ENCODE data around the gene SERAC1. TPM values are rescaled to one million over a fixed set of nuclear protein-coding genes. Genes with fewer than 3 reads are reported as not detected.

The SERAC1 gene
- total RNA-seq, 2 donors from 2014 or later = 6.0 to 8.6 TPM

GRCh38 chr6:158077676-158078075, 90.4 kb downstream of the SERAC1 start:
- Mint-ChIP-seq H3K27me3 (ENCODE audit: low read depth) (no peaks in the 10 kb centered on the region), H3K27ac (no peak overlapping the region)

GRCh38 chr6:158076548-158076947, 91.5 kb downstream of the SERAC1 start:
- no peak for DNase-seq
- Mint-ChIP-seq H3K27ac (no peak overlapping the region), H3K27me3 (ENCODE audit: low read depth) (no peaks in the 10 kb centered on the region), H3K4me3 (no peak overlapping the region), H3K4me1 (ENCODE audit: low read depth) (peaks cover 8% of the 10 kb centered on the region), H3K36me3 (ENCODE audit: insufficient read depth in 2 of 2) (peaks cover 1 to 4% of the 10 kb centered on the region in 2 donors), H3K9me3 (no peaks in the 10 kb centered on the region)
- no peak for ATAC-seq (replicated peaks in 1 of 2)

More at GRCh38 chr6:158077676-158078075, 90.4 kb downstream of the SERAC1 start:
- H3K4me3 Mint-ChIP-seq = no peak overlapping the region
- H3K36me3 Mint-ChIP-seq (ENCODE audit: insufficient read depth in 2 of 2) = peaks cover 1 to 2% of the 10 kb centered on the region in 2 donors
- no peaks in the 10 kb centered on the region for H3K4me1 Mint-ChIP-seq (ENCODE audit: low read depth)
- ATAC-seq (replicated peaks in 1 of 2) (no peak), DNase-seq (no peak)
- no peaks in the 10 kb centered on the region for H3K9me3 Mint-ChIP-seq

DNA sequence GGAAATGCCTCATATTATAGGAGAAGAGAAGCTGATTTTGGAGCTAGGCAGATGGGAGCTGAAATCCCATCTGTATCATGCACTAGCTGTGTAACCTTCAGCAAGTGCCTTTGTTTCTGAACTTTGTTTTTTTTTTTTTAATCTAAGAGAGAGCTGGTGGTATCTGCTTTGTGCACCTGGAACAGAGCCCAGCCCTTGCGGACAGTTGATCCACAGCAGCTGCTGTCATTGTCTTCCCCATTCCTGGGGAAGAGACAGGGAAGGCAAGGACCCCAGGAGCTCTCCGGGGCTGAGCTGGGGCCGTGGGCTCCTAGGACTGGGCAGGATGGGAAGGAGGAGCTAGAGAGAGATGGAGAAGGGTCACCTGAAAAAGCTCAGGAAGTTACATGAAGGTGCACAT, 94.3 kb downstream of the SERAC1 start:
- Mint-ChIP-seq H3K4me1 (ENCODE audit: low read depth) (peaks cover 22% of the 10 kb centered on the region), H3K4me3 (no peak overlapping the region), H3K9me3 (no peaks in the 10 kb centered on the region), H3K36me3 (ENCODE audit: insufficient read depth in 2 of 2) (peaks cover 1 to 2% of the 10 kb centered on the region in 2 donors), H3K27me3 (ENCODE audit: low read depth) (no peaks in the 10 kb centered on the region), H3K27ac (no peak overlapping the region)
- DNase-seq = no peak
- no peak for ATAC-seq (replicated peaks in 1 of 2)

DNA sequence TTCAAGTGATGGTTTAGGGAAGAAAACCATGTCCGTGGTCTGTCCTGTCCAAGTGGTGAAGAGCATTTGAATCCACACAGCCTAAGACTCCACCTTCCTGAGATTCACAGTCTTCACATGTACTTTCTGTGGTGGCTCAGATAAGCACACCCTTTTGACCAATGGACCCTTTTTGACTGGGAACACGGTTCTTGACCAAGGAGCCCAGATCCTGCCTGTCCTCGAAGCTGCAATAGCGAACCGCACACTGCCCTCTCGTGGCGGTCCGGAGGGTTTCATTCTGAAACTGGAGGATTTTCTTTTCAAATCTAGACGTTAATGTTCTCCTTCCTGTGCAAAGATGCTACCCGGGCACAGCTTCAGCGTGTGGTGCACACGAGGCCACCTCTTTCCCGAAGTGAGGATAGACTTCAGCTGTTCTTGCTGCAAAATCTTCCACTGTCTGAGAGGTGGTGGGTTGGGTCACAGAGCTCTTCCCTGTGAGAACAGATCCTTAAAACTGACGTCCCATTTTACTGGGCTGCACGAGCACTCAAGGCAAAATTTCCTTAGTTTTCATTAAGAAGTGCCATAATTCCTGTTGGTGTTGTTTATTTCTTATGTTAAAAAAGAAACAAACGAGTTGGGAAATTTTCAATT, 95.9 kb downstream of the SERAC1 start:
- Mint-ChIP-seq H3K36me3 (ENCODE audit: insufficient read depth in 2 of 2) (peaks cover 1 to 2% of the 10 kb centered on the region in 2 donors), H3K27me3 (ENCODE audit: low read depth) (no peaks in the 10 kb centered on the region), H3K9me3 (no peaks in the 10 kb centered on the region), H3K4me3 (no peak overlapping the region), H3K4me1 (ENCODE audit: low read depth) (peaks cover 27% of the 10 kb centered on the region), H3K27ac (no peak overlapping the region)
- ATAC-seq (replicated peaks in 1 of 2) = peak; percentile 60 to 68
- DNase-seq = peak; percentile 68 to 81

GRCh38 chr6:158071121-158072082, 96.7 kb downstream of the SERAC1 start:
- H3K4me3 Mint-ChIP-seq = no peak overlapping the region
- no peak overlapping the region for H3K27ac Mint-ChIP-seq
- ATAC-seq (replicated peaks in 1 of 2) (peak in 1 of 2 donors; percentile 13), DNase-seq (no peak)
- H3K4me1 Mint-ChIP-seq (ENCODE audit: low read depth) = peaks cover 27% of the 10 kb centered on the region
- peaks cover 1 to 2% of the 10 kb centered on the region in 2 donors for H3K36me3 Mint-ChIP-seq (ENCODE audit: insufficient read depth in 2 of 2)
- no peaks in the 10 kb centered on the region for H3K9me3 Mint-ChIP-seq
- no peaks in the 10 kb centered on the region for H3K27me3 Mint-ChIP-seq (ENCODE audit: low read depth)

- Mint-ChIP-seq H3K4me1 (ENCODE audit: low read depth) (peaks cover 27% of the 10 kb centered on the region), H3K27me3 (ENCODE audit: low read depth) (no peaks in the 10 kb centered on the region), H3K27ac (no peak overlapping the region), H3K4me3 (no peak overlapping the region), H3K9me3 (no peaks in the 10 kb centered on the region), H3K36me3 (ENCODE audit: insufficient read depth in 2 of 2) (peaks cover 2% of the 10 kb centered on the region in 2 donors)
- no peak for DNase-seq
- ATAC-seq (replicated peaks in 1 of 2) = no peak
These were observed 97.5 kb downstream of the SERAC1 start for GRCh38 chr6:158070513-158070912.

DNA sequence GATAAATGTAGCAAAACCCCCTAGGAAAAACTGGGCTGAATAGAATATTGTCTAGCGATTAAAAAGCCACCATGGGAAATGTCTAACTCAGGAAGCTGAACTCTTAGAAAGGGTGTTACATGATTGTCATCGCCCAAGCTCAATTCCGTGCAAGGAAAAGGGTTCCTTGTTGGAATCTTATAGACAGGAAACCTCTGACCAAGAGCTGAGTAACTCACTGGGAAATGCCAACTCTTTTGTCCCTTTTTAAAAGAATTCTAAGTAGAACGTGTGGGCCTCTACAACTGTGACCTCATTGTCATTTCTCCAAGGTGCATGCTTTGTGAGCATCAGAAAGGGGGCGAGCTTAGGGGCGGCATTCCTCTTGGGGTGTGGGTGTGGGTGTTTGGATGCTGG, 98.3 kb downstream of the SERAC1 start:
- no peaks in the 10 kb centered on the region for H3K9me3 Mint-ChIP-seq
- no peaks in the 10 kb centered on the region for H3K27me3 Mint-ChIP-seq (ENCODE audit: low read depth)
- H3K4me3 Mint-ChIP-seq = no peak overlapping the region
- no peak for DNase-seq
- H3K27ac Mint-ChIP-seq = no peak overlapping the region
- ATAC-seq (replicated peaks in 1 of 2) = no peak
- H3K4me1 Mint-ChIP-seq (ENCODE audit: low read depth) = peaks cover 27% of the 10 kb centered on the region
- peaks cover 2% of the 10 kb centered on the region in 2 donors for H3K36me3 Mint-ChIP-seq (ENCODE audit: insufficient read depth in 2 of 2)

DNA sequence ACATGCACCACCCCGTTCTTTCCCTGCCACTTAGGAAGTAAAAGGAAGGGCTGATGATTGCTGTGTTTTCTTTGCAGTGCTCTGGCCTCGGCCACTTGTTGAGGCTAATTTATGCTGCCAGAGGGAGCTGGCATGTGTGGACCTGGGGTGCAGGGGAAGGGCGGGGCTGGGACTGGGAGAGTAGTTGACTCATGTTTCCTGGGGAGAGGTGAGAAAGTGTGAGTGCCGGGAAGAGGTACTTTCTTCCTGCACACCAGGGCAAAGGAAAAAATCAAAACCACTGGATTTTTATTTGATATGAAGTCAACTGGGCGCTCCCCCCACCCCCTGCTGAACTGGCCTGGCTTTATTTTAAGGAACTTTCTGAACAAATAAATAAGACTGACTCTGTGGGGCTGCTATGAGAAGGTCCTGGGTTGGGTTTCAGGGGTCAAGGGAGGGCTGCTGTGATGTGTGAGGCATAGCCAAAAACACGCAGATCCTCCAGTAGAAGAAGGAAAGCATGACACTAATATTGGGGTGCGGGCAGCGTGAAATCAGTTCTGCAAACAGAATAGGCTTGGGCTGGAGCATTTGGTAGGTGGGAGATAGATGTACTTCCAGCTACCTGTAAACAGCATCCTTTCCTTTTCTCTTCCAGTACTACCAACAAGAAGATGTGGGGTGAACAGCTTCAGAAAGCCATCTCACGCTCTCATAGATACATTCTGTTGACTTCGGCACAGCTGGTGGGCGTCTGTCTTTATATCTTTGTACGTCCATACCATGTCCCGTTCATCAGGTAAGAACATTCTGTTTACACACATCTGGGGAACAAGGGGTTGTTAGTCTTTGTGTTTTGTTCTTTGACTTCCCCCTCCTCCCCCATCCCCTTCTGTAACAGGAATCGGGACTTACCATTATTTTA, 98.9 kb downstream of the SERAC1 start:
- peaks cover 27% of the 10 kb centered on the region for H3K4me1 Mint-ChIP-seq (ENCODE audit: low read depth)
- peaks cover 2% of the 10 kb centered on the region in 2 donors for H3K36me3 Mint-ChIP-seq (ENCODE audit: insufficient read depth in 2 of 2)
- ATAC-seq (replicated peaks in 1 of 2) (peak in 1 of 2 donors; percentile 36), DNase-seq (no peak)
- no peaks in the 10 kb centered on the region for H3K27me3 Mint-ChIP-seq (ENCODE audit: low read depth)
- H3K4me3 Mint-ChIP-seq = no peak overlapping the region
- no peaks in the 10 kb centered on the region for H3K9me3 Mint-ChIP-seq
- no peak overlapping the region for H3K27ac Mint-ChIP-seq

DNA sequence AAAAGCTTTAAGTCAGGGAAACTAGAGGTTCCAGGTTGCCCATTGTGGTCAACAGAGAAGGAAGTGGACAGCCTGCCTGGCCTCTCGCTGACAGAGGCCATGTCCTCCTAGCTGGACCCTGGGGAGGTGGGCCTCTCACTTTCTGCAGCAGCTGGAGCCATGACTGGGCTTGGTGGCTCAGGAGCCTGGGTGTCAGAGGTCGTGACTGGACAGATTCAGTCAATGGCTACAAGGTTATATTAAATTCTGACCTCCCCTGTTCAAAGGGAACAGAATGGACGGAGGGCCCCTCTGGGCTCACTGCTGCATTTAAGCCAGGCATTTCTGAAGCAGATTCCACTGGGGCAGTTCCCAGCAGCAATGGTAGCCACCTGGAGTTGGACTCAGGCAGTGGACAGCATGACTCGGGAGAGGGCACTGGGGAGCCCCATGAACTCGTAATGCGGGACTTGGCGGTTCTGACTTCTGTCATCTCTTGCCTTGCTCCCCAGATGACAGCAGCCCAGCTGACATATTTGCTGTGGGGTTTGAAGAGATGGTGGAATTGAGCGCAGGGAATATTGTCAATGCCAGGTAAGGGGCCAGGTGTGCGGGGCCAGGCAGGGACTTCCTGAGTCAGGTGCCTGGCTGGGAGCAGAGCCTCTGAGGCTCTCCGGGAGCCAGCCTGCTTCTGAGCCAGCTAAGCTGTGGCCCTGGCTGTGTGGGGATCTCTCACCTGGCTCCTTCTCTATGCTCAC, 99.7 kb downstream of the SERAC1 start:
- Mint-ChIP-seq H3K27ac (no peak overlapping the region), H3K4me3 (no peak overlapping the region), H3K27me3 (ENCODE audit: low read depth) (no peaks in the 10 kb centered on the region), H3K4me1 (ENCODE audit: low read depth) (peaks cover 27% of the 10 kb centered on the region), H3K36me3 (ENCODE audit: insufficient read depth in 2 of 2) (peaks cover 2% of the 10 kb centered on the region in 2 donors), H3K9me3 (no peaks in the 10 kb centered on the region)
- peak in 1 of 2 donors; percentile 27 for ATAC-seq (replicated peaks in 1 of 2)
- no peak for DNase-seq

DNA sequence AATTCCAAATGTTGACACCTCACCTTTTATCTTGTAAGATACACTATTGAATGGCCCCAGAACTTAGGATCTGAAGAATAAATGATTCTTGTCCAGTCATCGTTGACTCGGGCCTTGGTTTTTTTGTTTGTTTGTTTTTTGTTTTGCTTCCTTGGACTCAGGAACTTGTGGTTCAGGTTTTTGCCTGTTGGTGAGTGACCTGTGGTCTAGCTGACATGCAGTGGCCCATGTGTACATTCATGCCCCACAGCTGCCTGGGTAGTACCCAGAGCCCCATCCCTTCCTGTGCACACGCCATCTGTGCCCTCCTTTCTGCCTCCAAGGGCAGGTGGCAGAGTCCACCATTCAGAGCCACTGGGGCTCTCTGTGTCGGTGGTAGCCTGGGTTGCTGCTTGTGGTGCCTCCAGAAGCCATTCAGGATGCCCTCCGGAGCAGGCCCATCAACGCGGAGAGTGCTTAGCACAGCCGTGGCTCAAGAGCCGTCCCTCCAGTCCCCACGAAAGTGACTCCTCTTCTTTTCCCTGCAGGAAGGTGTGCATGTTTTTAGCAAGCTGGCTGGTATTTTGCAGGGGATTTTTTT, 100.5 kb downstream of the SERAC1 start:
- peaks cover 2% of the 10 kb centered on the region in 2 donors for H3K36me3 Mint-ChIP-seq (ENCODE audit: insufficient read depth in 2 of 2)
- no peak for DNase-seq
- no peaks in the 10 kb centered on the region for H3K27me3 Mint-ChIP-seq (ENCODE audit: low read depth)
- no peak for ATAC-seq (replicated peaks in 1 of 2)
- H3K9me3 Mint-ChIP-seq = no peaks in the 10 kb centered on the region
- H3K27ac Mint-ChIP-seq = no peak overlapping the region
- H3K4me1 Mint-ChIP-seq (ENCODE audit: low read depth) = peaks cover 27% of the 10 kb centered on the region
- H3K4me3 Mint-ChIP-seq = no peak overlapping the region

GRCh38 chr6:158066136-158066781, 101.8 kb downstream of the SERAC1 start:
- Mint-ChIP-seq H3K4me1 (ENCODE audit: low read depth) (peaks cover 19% of the 10 kb centered on the region), H3K36me3 (ENCODE audit: insufficient read depth in 2 of 2) (peaks cover 0 to 2% of the 10 kb centered on the region in 2 donors), H3K9me3 (no peaks in the 10 kb centered on the region), H3K27me3 (ENCODE audit: low read depth) (no peaks in the 10 kb centered on the region), H3K4me3 (no peak overlapping the region), H3K27ac (no peak overlapping the region)
- DNase-seq (no peak), ATAC-seq (replicated peaks in 1 of 2) (no peak)

Data from activated T-cell treated with anti-CD3 and anti-CD28 coated beads, Interleukin-2, amount 50 U/mL, for 72 hours (primary cell).